HEK293 (cell line): ENCODE results near the gene PRDM5.

Experiments
- MEIS1 ChIP-seq: sonication (generic); formaldehyde crosslinking; IDR thresholded peaks from 2 replicates; pipeline ENCODE4 v1.8.1; 2022; ENCODE audit warnings: missing genetic modification reagents, mild to moderate bottlenecking, borderline replicate concordance
- REST ChIP-seq: fragments of 450-650 bp; formaldehyde crosslinking; IDR thresholded peaks from 2 replicates; pipeline ENCODE4 v1.5.1; 2016; ENCODE audit warnings: missing biosample characterization, missing genetic modification characterization
- TCF7L2 ChIP-seq: IDR thresholded peaks from 2 replicates; pipeline ENCODE4 v1.6.1; 2011; ENCODE audit warnings: low read depth, mild to moderate bottlenecking, inconsistent platforms, low read length, moderate library complexity, borderline replicate concordance
- ZNF133 ChIP-seq: fragments of 450-650 bp; formaldehyde crosslinking; IDR thresholded peaks from 2 replicates; pipeline ENCODE4 v1.5.1; 2016; ENCODE audit warnings: missing biosample characterization, missing genetic modification characterization
- ZNF138 ChIP-seq: fragments of 450-650 bp; formaldehyde crosslinking; IDR thresholded peaks from 2 replicates; pipeline ENCODE4 v1.5.1; 2016; ENCODE audit warnings: missing biosample characterization, missing genetic modification characterization, borderline replicate concordance
- ZNF311 ChIP-seq: fragments of 450-650 bp; formaldehyde crosslinking; IDR thresholded peaks from 2 replicates; pipeline ENCODE4 v1.5.1; 2017; ENCODE audit warnings: missing biosample characterization, missing genetic modification characterization, borderline replicate concordance
- ZNF623 ChIP-seq: fragments of 450-650 bp; formaldehyde crosslinking; IDR thresholded peaks from 2 replicates; pipeline ENCODE4 v1.5.1; 2016; ENCODE audit warnings: missing biosample characterization, missing genetic modification characterization
- ZNF692 ChIP-seq: fragments of 450-650 bp; formaldehyde crosslinking; IDR thresholded peaks from 2 replicates; pipeline ENCODE4 v1.5.1; 2016; ENCODE audit warnings: missing biosample characterization, missing genetic modification characterization
- ZNF747 ChIP-seq: fragments of 450-650 bp; formaldehyde crosslinking; IDR thresholded peaks from 2 replicates; pipeline ENCODE4 v1.5.1; 2016; ENCODE audit warnings: missing biosample characterization, missing genetic modification characterization
- ZNF776 ChIP-seq: fragments of 450-650 bp; formaldehyde crosslinking; IDR thresholded peaks from 2 replicates; pipeline ENCODE4 v1.5.0; 2017; ENCODE audit warnings: missing biosample characterization, missing genetic modification characterization, borderline replicate concordance
- ZSCAN5A ChIP-seq: fragments of 450-650 bp; formaldehyde crosslinking; IDR thresholded peaks from 2 replicates; pipeline ENCODE4 v1.5.1; 2016; ENCODE audit warnings: missing biosample characterization, missing genetic modification characterization
- TF ChIP-seq, protein P1 (sequence below): fragments of 450-650 bp; formaldehyde crosslinking; IDR thresholded peaks from 2 replicates; pipeline ENCODE4 v1.5.1; 2016; ENCODE audit warnings: missing biosample characterization, missing genetic modification characterization
- TF ChIP-seq, protein P2 (sequence below): fragments of 450-650 bp; formaldehyde crosslinking; IDR thresholded peaks from 2 replicates; pipeline ENCODE4 v1.5.1; 2016; ENCODE audit warnings: missing biosample characterization, missing genetic modification characterization

- TF ChIP-seq MEIS1 (CRISPR knock-in tag) (no peak), REST (tag by site-specific recombination) (0 out of 2 replicates have a peak, but pooled peaks have one; percentile 10), ZNF138 (tag by site-specific recombination) (no peak), ZNF692 (tag by site-specific recombination) (no peak; the same call in 1 of the 2 replicates), ZNF133 (no peak), TCF7L2 (no peak), ZNF623 (tag by site-specific recombination) (no peak), ZNF311 (tag by site-specific recombination) (no peak), ZSCAN5A (tag by site-specific recombination) (no peak), ZNF776 (tag by site-specific recombination) (no peak), ZNF747 (no peak)
- TF ChIP-seq, protein P1, sequence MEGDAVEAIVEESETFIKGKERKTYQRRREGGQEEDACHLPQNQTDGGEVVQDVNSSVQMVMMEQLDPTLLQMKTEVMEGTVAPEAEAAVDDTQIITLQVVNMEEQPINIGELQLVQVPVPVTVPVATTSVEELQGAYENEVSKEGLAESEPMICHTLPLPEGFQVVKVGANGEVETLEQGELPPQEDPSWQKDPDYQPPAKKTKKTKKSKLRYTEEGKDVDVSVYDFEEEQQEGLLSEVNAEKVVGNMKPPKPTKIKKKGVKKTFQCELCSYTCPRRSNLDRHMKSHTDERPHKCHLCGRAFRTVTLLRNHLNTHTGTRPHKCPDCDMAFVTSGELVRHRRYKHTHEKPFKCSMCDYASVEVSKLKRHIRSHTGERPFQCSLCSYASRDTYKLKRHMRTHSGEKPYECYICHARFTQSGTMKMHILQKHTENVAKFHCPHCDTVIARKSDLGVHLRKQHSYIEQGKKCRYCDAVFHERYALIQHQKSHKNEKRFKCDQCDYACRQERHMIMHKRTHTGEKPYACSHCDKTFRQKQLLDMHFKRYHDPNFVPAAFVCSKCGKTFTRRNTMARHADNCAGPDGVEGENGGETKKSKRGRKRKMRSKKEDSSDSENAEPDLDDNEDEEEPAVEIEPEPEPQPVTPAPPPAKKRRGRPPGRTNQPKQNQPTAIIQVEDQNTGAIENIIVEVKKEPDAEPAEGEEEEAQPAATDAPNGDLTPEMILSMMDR (tag by site-specific recombination): peak; percentile 23; the same call in 1 of the 2 replicates
- TF ChIP-seq, protein P2, sequence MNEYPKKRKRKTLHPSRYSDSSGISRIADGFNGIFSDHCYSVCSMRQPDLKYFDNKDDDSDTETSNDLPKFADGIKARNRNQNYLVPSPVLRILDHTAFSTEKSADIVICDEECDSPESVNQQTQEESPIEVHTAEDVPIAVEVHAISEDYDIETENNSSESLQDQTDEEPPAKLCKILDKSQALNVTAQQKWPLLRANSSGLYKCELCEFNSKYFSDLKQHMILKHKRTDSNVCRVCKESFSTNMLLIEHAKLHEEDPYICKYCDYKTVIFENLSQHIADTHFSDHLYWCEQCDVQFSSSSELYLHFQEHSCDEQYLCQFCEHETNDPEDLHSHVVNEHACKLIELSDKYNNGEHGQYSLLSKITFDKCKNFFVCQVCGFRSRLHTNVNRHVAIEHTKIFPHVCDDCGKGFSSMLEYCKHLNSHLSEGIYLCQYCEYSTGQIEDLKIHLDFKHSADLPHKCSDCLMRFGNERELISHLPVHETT (tag by site-specific recombination): no peak
Observed at GRCh38 chr4:120921456-120922380, 808 bp downstream of the PRDM5 start.
